LoVo (cell line): Measurements from ENCODE around the gene SLC39A11.
A peak's percentile ranks its signal among the peaks of the same experiment; 100 is the strongest.
"Not testable (repeated sequence)": the region's sequence is repeated elsewhere in the genome, so short reads cannot be mapped to it uniquely, and the experiment has no call there.

ENCODE experiments used
- DNase-seq: peaks from one replicate; pipeline ENCODE4 v3.0.0-alpha.2; 2016; ENCODE audit warnings: low spot score

The SLC39A11 gene

GRCh38 chr17:73071066-73071999 is 21.2 kb downstream of the SLC39A11 start:
- DNase-seq: no peak

DNA sequence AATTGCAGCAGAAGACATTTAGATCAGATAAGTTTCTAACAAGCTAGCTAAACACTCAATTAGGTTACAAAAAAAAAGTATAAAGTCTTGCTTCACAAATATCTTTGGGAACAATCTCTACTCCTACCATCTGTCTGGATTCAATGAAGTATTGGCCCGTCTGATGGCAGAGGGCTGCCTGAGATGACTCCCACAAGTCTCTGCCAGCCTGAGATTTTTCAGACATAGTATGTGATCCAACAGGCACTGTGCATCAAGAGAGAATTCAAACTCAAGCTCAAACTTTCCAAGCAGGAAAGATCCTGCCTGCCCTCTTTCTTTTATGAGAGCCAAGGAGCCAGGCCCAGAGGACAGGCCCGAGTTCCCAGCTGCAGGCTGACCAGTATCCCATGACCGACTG is 22.6 kb downstream of the SLC39A11 start:
- no peak for DNase-seq

GRCh38 chr17:73069164-73069770 is 23.2 kb downstream of the SLC39A11 start:
- DNase-seq: no peak

- DNase-seq: no peak
These were observed 23.9 kb downstream of the SLC39A11 start for GRCh38 chr17:73068322-73069153.

DNA sequence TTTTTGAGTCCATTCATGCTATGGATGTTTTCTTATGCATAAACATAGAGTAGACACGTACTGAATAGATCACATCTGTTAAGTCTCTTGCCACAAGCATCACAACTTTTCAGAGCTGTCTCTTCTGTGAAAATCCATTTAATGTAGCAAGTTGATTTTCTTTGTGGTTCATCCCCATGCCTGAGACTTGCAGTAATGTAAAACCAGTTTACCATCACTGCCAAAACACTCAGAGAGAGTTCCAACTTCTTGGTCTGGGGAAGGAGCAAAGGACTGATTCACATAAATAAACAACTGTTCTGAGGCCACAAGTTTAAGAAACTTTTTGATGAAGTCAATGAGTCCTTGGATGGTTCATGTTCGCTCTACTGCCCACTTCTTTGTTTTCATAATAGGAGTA is 24.8 kb downstream of the SLC39A11 start:
- not testable (repeated sequence) for DNase-seq

- DNase-seq: no peak
These were observed 25.4 kb downstream of the SLC39A11 start for GRCh38 chr17:73067075-73067474.

GRCh38 chr17:73066148-73066884 is 26.2 kb downstream of the SLC39A11 start:
- DNase-seq: no peak

DNA sequence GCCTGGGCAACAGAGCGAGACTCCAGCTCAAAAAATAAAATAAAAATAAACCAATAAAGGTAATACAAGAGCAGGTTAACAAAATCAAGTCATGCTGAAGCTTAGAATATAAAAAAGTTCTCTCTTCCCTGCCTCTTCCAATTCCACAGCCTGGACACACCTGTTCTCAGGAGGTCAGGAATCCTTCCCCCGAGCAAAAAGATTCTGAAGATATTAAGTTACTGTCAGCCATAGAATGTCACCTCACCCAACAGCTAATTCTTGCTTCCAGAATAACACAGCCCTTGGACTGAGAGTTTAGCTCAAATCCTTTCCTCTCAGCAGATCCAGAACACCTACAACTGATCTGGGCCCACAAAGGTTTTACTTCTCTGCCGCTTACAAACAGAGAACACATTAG is 27.1 kb downstream of the SLC39A11 start:
- no peak for DNase-seq

DNA sequence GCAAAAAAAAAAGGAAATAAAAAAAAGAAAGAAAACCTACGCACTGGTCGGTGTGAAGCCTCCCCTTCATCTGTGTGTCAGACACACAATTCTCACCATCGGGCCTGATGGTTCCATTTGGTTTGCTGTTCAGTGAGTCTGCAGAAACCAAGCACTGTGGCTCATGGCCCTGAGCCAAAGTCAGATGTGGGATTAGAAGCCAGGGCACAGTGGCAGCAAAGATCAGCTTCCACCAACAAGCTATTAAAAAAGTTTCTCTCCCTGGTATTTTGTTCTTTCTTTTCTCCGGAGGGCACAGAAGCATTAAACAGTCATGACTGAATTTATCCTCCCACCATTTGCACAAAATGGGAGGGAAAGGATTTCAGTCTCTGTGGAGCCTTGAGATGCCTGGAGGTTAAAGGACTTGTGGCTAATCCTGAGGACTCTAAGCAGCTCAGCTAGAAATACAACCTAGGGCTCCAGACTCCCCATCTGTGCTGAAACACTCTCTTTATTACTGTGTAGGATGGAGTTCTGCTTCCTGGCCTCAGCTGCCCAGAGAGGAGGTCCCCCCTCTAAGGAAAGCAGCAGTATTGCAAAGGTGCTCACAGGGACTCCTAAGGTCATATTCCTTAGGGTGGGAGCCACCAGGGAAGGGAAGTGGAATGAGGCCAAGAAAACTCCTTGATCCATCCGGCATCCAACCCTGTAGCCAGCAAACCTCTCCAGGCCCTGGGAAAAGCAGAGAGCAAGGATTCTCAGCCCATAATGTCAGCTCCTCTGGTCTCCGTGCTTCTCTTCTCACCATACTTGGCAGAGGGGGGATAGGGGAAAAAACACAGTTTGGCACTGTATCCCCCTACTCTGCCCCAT is 28.2 kb downstream of the SLC39A11 start:
- no peak for DNase-seq

GRCh38 chr17:73062726-73063125 is 29.8 kb downstream of the SLC39A11 start:
- no peak for DNase-seq

- DNase-seq: no peak
These were observed 31.3 kb downstream of the SLC39A11 start for GRCh38 chr17:73061161-73061560.

- no peak for DNase-seq
These were observed 31.8 kb downstream of the SLC39A11 start for GRCh38 chr17:73060721-73061120.

DNA sequence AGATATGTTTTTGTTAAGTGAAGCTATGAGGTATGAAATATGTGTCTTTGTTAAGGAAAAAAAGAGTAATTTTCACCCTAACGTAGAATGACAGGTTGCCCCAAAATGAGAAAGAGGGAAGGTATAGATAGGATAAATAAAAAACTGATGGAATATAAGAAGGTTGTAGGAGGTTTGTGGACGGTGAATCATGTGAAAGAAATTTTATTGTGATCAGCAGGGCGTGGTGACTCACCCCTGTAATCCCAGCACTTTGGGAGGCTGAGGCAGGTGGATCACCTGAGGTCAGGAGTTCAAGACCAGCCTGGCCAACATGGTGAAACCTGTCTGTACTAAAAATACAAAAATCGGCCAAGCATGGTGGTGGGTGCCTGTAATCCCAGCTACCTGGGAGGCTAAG is 32.8 kb downstream of the SLC39A11 start:
- peak; percentile 22 for DNase-seq

DNA sequence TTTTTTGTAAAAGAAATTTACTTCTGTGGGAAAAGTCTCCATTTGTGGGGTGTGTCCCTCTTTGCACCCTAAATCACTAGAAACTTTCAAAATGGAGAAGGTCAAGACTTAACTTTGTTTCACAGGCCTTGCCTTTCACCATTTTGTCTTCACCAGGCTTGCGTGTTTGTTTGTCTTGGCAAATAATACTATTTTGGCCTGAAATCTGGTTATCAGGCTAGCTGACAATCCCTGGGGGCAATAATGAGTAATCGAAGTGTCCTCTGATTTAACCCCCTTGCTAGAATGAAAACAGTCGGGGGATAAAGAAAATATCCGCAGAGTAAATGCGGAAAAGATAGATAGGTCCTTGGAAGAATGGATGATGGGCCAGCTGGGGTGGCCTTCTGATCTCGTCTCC is 34.5 kb downstream of the SLC39A11 start:
- no peak for DNase-seq

DNA sequence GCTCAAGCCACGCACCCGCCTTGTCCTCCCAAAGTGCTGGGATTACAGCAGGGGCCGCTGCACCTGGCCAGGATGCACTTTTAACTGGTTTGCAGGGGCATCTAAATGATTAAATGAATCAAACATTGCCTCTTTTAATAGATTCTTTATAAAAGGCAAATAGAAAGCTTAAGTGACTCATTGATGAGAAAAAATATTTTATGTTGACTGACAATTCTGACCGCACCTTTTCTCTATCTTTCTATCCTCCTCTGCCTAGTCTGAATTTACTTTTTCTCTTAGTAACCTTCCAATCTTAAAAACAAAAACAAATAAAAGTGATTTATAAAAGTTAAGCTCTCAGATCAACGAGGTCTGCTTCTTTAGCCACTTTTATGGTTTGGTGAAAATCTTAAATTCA is 35.3 kb downstream of the SLC39A11 start:
- no peak for DNase-seq

DNA sequence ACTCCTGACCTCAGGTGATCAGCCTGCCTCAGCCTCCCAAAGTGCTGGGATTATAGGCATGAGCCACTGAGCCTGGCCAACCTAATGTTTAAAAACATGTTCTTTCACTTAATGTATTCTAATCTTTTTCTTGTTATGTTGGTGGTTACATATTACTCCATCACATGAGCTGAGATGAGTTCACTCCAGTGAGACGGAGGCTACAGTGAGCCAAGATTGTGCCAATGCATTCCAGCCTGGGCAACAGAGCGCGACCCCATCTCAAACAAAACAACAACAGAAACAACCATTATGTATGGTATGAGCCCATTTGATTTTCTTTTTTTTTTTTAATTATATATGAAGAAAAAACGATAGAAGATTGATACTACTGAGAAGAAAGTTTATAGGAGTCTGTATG is 39.6 kb downstream of the SLC39A11 start:
- no peak for DNase-seq

- DNase-seq: no peak
These were observed 41.7 kb downstream of the SLC39A11 start for GRCh38 chr17:73050797-73051196.

GRCh38 chr17:73048170-73048569 is 44.3 kb downstream of the SLC39A11 start:
- no peak for DNase-seq

DNA sequence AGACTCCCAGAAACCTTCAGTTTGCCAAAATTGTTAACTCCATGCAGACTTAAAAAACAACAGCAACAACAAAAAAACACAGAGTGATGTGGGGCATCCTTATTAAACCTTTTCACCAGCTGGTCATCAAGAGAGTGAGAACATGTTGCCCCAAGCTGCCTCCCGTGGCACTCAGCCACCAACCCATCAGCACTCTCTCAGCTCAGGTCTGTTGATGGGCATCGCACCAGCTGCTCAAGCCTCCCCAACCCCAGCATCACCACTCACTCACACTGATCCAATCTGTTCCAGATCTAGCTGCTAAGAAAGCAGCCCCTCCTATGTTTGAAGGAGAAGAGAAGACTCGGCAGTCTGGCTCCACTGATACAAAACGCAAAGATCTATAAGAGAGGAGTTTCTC is 46.8 kb downstream of the SLC39A11 start:
- DNase-seq: no peak

- no peak for DNase-seq
These were observed 48.6 kb downstream of the SLC39A11 start for GRCh38 chr17:73043686-73044581.
